Prostate gland (tissue), 2 donors: ENCODE results near the gene RGL1. TPM values are rescaled to one million over a fixed set of nuclear protein-coding genes. Genes with fewer than 3 reads are reported as not detected.

Experiments
- DNase-seq: peaks from one replicate; pipeline ENCODE4 v3.0.0-alpha.2; 2019; ENCODE audit warnings: low spot score
- H3K27ac ChIP-seq, 2 donors: fragments of 200-600 bp; sonication (generic); 2 replicates each; pipeline ENCODE4 v1.5.1; 2017 to 2019
- H3K27me3 ChIP-seq: fragments of 200-600 bp; sonication (generic); replicated peaks from 2 replicates; pipeline ENCODE4 v1.5.1; 2019; ENCODE audit not compliant: insufficient read depth
- H3K36me3 ChIP-seq, 2 donors: fragments of 200-600 bp; sonication (generic); 1 replicate in 1 of 2; 2 replicates in 1 of 2; pipeline versions ENCODE4 v1.5.1 to v1.8.1; 2017 to 2019
- H3K4me1 ChIP-seq: fragments of 200-600 bp; sonication (generic); replicated peaks from 2 replicates; pipeline ENCODE4 v1.5.1; 2019
- H3K4me3 ChIP-seq, 2 donors: fragments of 200-600 bp; sonication (generic); 2 replicates each; pipeline ENCODE4 v1.5.1; 2017 to 2019
- H3K9me3 ChIP-seq: fragments of 200-600 bp; sonication (generic); 2 replicates; pipeline ENCODE4 v1.5.1; 2017
- CTCF ChIP-seq, 4 experiments: fragments of 200-600 bp in 2 of 4; fragments of 450-650 bp in 2 of 4; sonication (generic) in 2 of 4; IDR thresholded peaks; 1 replicate in 3 of 4; 2 replicates in 1 of 4; pipeline ENCODE4 v1.5.1; 2016 to 2019; ENCODE audit warnings: antibody characterized with exemption in 4 of 4, mild to moderate bottlenecking in 2 of 4, moderate library complexity in 2 of 4
- POLR2A ChIP-seq: fragments of 450-650 bp; IDR thresholded peaks from one replicate; pipeline ENCODE4 v1.6.1; 2016; ENCODE audit warnings: antibody characterized with exemption, mild to moderate bottlenecking
- POLR2AphosphoS5 ChIP-seq: sonication (generic); formaldehyde crosslinking; IDR thresholded peaks from one replicate; pipeline ENCODE4 v1.6.1; 2017; ENCODE audit warnings: antibody characterized with exemption
- WGBS: methylation state at CpG from one replicate; pipeline ENCODE4 v1.1.5; 2018; 5-methylcytosine and 5-hydroxymethylcytosine counted together
- intact Hi-C: fragments of 100-400 bp; cut with DNase I; formaldehyde crosslinking; loops from one replicate; pipeline ENCODE4 v1.14.2; 2022
- total RNA-seq, 2 donors: library from RNA; depleted of rRNA; stranded (reverse); fragments of >200 nt; gene quantifications; one replicate each; pipeline ENCODE4 v1.1.0, GENCODE V29; 2016

Gene RGL1
- total RNA-seq, 2 donors from 2014 or later = 11.1 to 49.6 TPM

GRCh38 chr1:183881387-183882131 lies 76.6 kb downstream of the RGL1 start:
- no peaks in the 10 kb centered on the region for H3K9me3 ChIP-seq
- TF ChIP-seq POLR2AphosphoS5 = peak; percentile 43
- TF ChIP-seq CTCF (IDR thresholded peaks at IDR 0.05) = no peak
- no peak for TF ChIP-seq POLR2A
- peak; percentile 74 for DNase-seq
- H3K36me3 ChIP-seq = no peaks in the 10 kb centered on the region
- no peak overlapping the region for H3K4me3 ChIP-seq
- 28% methylated on average over 4 of the region's 4 CpGs for WGBS
- no peaks in the 10 kb centered on the region for H3K27me3 ChIP-seq
- intact Hi-C loops = no loop called here
- H3K4me1 ChIP-seq = peaks cover 9% of the 10 kb centered on the region
- H3K27ac ChIP-seq = peak overlapping the region in 1 of 2 donors; percentile 7

GRCh38 chr1:183882335-183883167 lies 77.6 kb downstream of the RGL1 start:
- Histone ChIP-seq H3K4me1 (peaks cover 8% of the 10 kb centered on the region), H3K27me3 (no peaks in the 10 kb centered on the region), H3K9me3 (no peaks in the 10 kb centered on the region), H3K27ac (no peak overlapping the region), H3K36me3 (no peaks in the 10 kb centered on the region), H3K4me3 (no peak overlapping the region)
- DNase-seq = no peak
- TF ChIP-seq CTCF (IDR thresholded peaks at IDR 0.05) (no peak), POLR2AphosphoS5 (no peak), POLR2A (no peak)
- intact Hi-C loops = no loop called here
- 64% methylated on average over 8 of the region's 8 CpGs for WGBS

- Histone ChIP-seq H3K27me3 (no peaks in the 10 kb centered on the region), H3K4me3 (no peak overlapping the region), H3K27ac (no peak overlapping the region), H3K9me3 (no peaks in the 10 kb centered on the region), H3K4me1 (peaks cover 15% of the 10 kb centered on the region), H3K36me3 (no peaks in the 10 kb centered on the region)
- TF ChIP-seq CTCF (IDR thresholded peaks at IDR 0.05) = no peak
- TF ChIP-seq POLR2AphosphoS5 = no peak
- TF ChIP-seq POLR2A = no peak
- WGBS = 90% methylated on average over 5 of the region's 5 CpGs
- intact Hi-C loops = no loop called here
- DNase-seq = no peak
Measured at GRCh38 chr1:183883623-183884022, 78.7 kb downstream of the RGL1 start.

- Histone ChIP-seq H3K36me3 (no peaks in the 10 kb centered on the region), H3K27ac (no peak overlapping the region), H3K27me3 (no peaks in the 10 kb centered on the region), H3K4me3 (no peak overlapping the region), H3K4me1 (peaks cover 15% of the 10 kb centered on the region), H3K9me3 (no peaks in the 10 kb centered on the region)
- TF ChIP-seq POLR2AphosphoS5 (no peak), CTCF (IDR thresholded peaks at IDR 0.05) (no peak), POLR2A (no peak)
- DNase-seq = no peak
- 80% methylated on average over 4 of the region's 4 CpGs for WGBS
- intact Hi-C loops = no loop called here
Measured at GRCh38 chr1:183884526-183884925, 79.6 kb downstream of the RGL1 start.
